NCI-H524 treated with DMSO at 0.1 percent for 48 hours (cell line): ENCODE results near the gene KANK2.

Experiments
- DNase-seq: peaks from one replicate; lab custom pipeline; 2025; lab: John Stamatoyannopoulos, UW

The KANK2 gene

DNA sequence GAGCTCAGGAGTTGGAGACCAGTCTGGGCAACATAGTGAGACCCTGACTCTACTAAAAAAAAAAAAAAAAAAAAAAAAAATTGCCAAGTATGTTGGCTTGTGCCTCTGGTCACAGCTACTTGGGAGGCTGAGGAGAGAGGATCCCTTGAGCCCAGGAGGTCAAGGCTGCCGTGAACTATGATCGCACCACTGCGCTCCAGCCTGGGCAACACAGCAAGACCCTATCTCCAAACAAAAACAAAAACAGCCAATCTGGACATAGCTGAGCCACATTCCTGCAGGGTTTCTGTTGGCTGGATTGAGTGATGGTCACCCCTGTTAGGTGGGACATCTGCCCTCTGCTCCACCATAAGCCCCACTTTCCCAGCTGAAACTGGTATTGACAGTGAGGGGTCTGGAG lies 28.5 kb upstream of the KANK2 start:
- no peak for DNase-seq

DNA sequence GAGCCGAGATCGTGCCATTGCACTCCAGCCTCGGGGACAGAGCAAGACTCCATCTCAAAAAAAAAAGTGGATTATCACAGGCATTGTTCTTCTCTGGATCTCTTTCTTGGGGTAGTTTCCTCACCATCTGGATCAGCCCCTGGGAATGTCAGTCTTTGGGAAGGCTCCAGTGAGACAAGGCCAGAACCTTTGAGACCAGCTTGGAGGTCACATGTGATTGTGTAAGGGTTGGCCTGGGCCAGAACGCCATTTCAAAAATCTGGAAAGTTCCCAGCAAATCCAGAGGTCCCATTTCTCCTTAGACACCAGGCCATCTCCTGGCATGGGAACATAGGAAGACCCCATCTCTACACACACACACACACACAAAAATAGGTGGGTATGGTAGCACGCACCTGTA lies 27.8 kb upstream of the KANK2 start:
- DNase-seq = no peak

DNA sequence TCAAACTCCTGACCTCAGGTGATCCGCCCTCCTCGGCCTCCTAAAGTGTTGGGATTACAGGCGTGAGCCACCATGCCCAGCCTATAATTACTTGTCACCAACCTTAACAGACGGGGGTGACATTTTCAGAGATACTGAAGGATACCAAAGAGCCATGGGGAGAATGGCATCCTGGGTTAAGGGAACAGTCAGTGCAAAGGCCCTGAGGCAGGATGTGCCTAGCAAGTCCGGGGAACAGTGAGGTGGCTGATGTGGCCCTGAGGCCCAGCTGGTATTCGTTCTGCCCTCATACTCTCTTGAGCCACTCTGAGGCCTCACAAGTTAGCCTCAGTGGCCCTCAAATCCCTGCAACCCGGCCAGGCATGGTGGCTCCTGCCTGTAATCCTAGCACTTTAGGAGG lies 27.1 kb upstream of the KANK2 start:
- DNase-seq = no peak

DNA sequence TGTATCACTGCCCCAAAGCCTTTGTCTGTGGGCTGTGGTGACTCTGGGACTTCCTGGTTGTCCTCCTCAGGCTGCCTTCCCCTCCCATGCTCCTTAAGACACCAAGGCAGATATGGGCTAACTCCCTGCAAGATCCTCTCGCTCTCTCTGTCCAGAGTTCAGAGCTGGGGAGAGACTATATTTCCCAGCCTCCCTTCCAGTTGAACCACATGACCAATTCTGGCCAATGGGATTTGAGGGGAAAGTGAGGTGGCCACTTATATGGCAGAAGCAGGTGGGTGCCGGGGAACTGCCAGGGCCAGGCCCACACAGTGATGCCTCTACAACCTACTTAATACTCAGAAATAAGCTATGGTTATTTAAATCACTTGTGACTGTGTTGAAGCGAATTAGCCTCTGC lies 25.9 kb upstream of the KANK2 start:
- DNase-seq = no peak

DNA sequence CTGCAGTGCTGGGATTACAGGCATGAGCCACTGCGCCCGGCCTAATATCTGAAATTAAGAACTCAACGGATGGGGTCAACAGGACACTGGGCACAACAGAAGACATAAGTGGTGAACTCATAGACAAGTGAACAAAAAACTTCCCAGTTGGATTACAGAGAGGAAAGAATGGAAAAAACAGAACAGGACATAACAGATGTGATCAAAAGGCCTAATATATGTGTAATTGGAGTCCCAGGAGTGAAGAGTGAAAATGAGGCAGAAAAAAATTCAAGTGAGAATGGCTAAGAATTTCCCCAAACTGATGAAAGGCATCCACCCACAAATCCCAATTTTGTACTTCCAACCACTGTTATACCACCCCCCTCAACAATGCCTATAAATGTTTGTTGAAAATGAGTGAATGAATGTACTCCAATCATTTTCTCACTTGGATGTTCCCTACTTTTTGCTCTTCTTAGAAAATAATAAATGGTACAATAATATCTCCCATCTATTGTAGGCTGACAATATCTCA lies 23.8 kb upstream of the KANK2 start:
- DNase-seq = no peak

DNA sequence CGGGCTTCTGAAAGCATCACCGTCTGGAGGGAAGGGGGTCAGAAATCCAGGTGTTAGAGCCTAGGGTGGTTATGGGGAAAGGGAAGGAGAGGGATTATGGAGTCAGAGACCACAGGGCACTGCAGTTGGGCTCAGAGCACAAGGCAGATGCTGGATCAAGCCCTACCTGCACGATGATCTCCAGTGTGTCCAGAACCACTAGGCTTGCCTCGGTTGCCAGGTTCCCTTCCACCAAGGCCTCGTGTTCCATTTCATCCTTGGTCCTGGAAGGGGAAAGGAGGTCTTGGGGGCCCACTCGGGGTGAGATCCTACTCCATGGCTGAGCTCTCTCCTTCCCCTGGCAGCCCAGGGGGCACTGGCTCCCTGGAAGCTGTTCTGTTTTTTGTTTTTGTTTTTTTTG lies 17.0 kb upstream of the KANK2 start:
- no peak for DNase-seq

DNA sequence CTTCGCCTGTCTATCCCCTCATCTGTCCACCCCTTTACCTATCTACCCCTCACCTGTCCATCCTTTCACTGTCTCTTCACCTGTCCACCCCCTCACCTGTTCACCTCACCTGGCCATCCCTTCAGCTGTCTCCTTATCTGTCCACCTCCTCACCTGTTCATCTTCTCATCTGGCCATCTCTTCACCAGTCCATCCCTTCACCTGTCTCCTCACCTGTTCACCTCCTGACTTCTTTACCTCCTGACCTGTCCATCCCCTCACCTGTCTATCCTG lies 13.2 kb upstream of the KANK2 start:
- DNase-seq = no peak

DNA sequence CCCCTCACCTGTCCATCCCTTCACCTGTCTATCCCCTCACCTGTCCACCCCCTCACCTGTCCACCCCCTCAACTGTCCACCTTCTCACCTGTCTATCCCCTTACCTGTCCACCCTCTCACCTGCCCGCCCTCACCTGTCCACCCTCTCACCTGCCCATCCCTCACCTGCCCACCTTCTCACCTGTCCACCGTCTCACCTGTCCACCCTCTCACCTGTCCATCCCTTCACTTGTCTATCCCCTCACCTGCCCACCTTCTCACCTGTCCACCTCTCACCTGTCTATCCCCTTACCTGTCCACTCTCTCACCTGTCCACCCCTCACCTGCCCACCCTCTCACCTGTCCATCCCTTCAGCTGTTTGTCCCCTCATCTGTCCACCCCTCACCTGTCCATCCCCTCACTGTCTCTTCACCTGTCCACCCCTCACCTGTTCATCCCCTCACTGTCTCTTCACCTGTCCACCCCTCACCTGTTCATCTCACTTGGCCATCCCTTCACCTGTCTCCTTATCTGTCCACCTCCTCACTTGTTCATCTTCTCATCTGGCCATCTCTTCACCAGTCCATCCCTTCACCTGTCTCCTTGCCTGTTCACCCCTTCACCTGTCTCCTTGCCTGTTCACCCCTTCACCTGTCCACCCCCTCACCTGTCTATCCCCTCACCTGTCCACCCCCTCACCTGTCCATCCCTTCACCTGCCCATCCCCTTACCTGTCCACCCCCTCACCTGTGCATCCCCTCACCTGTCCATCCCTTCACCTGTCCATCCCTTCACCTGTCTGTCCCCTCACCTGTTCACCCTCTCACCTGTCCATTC lies 12.7 kb upstream of the KANK2 start:
- DNase-seq = no peak

DNA sequence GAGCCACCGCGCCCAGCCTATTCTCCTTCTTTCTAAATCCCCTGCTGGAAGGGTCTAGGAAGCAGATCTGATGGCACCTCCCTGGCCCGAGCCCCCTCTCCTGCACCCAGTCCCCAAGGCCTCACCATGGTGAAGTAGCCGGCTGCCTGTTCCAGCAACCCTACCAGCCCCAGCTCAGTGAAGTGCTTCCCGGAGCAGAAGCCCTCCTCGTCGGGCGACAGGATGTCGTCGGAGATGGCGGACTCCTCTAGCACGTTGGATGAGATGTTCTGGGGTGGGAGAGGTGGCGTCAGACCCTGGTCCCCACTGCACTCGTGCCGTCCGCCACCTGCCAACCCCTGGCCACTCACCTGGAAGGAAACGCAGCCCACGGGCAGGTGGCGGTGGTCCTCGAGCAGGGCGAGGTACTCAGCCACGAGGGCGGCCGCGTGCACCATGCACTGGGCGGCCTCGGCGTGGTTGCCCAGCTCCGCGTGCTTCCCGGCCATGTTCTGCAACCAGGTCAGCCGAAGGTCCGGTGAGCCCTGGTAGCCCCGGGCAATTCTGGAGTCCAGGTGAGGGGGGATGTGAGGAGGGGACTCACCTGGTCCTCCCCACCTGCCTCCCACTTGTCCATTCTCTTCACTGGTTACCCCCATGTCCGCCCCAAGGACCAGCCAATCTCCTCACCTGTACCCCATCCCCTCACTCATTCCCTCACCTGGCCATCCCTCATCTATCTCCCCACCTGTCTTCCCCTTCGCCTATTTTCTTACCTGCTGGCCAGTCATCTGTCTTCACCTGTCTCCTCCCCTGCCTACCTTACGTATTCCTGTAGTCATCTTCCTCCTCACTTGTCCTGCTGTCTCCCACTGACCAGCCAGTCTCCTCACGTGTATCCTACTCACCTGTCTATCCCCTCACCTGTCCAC lies 11.5 kb upstream of the KANK2 start:
- DNase-seq = no peak

DNA sequence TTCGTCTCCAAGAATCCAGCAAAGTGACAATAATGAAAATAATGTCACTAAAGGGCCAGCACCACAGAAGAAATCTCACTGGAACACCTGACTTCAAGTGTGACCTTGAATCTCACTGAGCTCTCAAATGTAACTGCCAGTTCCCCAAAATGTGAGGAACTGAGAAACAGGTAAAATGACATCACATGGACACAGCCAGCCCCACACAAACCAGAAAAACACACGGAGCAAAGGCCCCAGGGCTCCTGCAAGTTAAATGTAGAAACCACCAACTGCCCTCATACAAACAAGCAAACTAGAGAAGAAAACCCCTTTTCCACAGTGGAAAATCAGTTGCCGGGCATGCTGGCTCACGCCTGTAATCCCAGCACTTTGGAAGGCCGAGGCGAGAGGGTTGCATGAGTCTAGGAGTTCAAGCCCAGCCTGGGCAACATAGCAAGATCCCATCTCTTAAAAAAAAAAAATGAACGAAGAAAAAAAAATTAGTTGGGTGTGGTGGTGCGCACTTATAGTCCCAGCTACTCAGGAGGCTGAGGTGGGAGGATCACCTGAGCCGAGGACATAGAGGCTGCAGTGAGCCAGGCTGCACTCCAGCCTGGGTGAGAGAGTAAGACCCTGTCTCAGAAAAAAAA lies 8.7 kb upstream of the KANK2 start:
- no peak for DNase-seq

DNA sequence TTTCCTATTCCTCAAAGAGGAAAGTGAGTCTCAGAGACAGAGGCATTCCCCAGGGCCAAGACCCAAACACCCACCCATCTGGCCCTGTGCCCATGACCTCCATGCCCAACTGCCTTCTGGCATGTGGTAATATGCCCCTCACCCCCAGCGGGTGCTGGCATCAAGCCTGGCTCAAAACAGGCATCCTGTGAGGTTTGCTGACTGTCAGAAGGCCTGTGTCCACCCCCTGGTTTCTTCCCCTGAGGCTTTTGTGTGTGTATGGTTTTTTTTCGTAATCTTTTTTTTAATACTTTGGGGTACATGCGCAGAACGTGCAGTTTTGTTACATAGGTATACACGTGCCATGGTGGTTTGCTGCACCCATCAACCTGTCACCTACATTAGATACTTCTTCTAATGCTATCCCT lies 7.6 kb upstream of the KANK2 start:
- no peak for DNase-seq

DNA sequence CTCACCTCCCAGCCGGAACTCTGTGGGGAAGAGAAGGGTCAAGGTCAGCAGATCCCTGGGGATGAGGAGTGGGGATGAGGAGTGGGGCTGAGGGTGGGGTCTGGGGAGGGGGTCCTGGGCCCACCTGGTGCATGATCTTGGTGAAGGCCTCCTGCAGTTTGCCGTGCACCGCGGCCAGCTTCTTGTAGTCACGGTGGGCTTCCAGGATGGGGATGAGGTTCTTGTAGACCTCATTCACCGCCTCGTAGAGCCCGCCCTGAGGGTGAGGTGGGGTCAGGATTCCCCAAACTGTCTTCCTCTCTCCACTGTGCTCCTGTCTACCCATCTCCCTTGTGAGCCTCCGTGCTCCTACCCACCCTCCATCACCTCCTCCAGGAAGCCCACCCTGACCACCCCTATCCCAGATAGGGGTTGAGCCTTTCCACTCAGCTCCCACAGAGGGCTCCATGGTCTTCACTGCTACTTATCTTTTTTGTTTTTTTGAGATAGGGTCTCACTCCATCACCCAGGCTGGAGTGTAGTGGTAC lies 6.8 kb upstream of the KANK2 start:
- DNase-seq = no peak

DNA sequence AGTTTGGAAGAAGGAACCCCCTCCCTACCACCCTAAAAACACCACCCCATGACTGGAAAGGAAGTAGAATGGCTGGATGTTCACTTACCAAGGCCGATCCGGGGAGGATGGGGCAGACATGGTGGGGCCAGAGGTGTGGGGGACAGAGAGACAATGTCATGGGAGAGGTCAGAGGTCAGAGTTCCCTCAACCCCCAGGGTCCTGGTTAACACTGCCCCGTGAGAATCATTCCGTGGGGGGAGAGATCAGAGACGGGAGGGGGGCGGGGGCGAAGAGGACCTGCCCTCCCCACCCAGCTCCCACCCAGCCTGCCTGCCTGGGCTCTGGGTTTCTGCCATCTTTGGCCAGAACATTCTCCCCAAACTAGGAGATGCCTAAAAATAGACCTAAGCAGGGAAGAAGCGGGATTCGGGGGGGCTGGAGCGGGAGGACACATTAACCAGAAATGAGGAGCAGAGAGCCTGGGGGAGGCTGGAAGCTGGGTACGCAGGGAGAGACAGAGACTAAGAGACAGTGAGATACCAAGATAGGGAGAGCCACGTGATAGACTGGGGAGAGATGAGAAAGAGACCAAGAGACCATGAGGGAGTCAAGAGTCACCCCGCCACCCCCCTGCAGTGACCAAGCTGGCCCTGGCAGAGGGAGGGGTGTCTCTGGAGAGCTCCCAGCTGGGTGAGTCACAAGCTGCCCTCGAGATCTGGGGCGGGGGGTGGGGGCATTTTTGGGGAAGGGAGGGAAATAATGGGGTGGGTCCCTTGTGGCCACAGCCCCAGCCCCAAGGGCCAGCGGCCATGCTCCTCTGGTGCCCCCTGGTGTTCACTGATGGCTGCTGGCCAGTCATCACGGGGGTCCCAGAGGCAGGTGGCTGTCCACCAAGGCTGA lies 6.1 kb upstream of the KANK2 start:
- DNase-seq = no peak

DNA sequence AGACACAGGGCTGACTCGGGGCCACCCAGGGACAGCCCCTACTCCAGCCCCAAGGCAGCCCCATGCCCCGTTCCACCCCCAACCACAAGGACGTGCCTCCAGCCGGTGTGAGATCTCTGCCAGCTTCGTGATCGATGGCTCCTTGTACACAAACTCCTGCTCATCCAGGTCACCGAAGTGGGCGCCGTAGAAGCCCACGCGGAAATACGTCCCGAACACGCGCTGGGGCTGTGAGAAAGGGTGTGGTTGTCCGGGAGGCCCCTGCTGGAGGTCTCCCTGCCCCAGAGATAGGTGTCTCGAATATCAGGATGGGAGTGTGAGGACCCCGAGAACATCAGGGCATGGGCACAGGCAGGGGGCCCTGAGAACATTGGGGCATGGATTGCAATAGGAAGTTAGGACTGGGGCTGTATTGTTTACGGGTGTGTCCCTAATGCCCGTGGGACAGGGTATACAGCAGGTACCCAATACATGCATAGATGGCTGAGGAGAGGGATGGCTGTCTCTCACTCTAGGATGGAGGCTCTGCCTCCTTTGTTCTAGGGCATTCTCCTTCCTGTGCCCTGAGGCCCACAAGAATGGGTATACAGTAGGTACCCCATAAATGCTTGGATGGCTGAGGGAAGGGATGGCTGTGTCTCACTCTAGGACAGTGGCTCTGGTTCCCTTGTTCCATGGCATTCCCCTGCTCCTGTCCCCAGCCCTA lies 5.3 kb upstream of the KANK2 start:
- DNase-seq = no peak

DNA sequence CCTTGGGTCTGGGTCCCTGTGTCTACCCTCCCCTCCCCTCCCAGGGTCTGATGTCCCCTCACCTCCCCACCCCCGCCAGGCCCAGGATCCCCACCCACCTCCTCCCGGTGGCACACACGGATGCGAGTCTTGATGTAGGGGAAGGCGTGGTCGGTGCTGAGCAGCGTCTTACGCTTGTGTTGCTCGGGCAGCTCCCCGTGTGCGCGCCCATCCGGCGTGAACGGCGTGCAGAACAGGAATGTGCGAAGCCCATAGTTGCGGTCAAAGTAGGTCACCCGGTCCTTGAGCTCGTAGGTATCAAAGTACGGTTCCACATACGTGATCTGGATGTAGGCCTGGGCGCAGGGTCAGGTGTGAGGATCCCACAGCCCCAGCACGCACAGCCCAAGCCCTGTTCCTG lies 4.4 kb upstream of the KANK2 start:
- DNase-seq = no peak

DNA sequence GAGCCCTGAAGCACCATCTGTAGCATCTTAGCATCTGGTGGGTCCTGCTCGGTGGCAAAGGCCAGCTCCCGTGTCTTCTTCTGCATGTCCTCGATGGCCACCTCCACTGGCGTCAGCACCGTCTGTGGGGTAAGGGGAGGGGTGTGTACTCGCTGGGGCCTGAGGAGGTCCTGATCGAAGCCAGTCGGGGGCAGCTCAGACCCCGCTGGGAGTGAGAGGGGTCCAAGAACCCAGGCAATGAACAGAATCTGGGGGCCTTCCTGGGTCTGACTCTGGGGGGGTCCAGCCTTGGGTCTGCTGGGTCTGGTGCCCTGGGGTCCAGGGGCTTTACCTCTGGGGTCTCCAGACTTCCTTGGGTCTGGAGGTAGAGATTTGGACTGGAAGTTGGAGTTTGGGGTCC lies 3.6 kb upstream of the KANK2 start:
- no peak for DNase-seq

DNA sequence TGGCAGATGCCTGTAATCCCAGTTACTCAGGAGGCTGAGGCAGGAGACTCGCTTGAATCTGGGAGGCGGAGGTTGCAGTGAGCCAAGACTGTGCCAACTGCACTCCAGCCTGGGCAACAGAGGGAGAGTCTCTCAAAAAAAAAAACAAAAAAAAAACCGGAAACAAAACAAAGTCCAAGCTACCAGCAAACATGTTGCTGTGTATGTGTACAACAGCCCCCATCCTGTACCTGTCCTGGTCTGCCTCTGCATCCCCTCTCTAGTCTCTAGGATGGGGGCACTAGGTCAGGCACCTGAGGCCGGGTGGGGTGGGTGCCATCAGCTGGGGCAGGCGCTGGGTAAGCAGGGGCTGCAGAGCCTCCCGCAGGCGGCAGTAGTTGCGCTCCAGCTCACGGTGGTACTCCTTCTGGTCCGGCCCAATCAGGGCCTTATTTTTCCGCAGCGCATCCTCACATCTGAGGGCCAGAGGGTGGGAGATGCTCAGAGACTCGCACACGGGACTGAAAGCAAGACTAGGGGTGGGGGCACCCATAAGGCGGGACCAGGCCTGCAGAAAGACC lies 2.8 kb upstream of the KANK2 start:
- no peak for DNase-seq

DNA sequence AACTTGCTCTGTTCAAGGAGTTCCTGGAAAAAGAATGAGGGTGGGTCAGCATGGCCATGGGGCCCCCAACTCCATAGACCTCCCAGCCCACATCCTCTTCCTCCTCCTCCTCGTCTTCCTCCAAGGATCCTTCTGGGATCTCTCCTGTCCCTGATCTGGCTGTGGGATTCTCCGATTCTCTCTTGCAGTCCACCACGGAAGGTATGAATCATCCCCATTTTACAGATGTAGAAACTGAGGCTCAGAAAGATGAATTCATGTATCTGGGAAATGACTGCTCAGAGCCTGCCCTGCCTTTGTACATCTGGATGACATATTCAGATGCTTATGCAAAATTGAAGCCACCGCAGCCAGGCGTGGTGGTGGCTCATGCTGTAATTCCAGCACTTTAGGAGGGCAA lies 2.2 kb upstream of the KANK2 start:
- DNase-seq = no peak

DNA sequence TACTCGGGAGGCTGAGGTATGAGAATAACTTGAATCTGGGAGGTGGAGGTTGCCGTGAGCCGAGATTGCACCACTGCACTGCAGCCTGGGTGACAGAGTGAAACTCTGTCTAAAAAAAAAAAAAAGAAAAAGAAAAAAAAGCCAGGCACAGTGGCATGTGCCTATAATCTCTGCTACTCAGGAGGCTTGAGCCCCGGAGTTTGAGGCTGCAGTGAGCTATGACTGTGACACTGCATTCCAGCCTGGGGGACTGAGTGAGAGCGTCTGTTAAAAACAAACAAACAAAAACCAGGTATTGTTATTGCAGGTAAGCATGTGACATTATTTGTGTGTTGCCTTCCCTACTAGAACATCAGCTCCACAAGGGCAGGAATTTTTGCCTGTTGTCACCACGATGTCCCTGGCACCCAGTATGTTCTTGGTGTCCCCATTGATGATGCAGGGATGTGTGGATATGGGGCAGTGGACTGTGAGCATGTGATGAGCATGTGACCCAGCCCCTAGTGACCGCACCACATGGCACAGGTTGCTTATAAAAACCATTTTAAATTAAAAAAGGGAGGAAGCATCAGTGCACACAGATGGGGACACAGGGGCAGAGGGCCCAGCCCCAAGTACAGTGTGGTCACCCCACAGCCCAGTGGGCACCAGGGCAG lies 1.6 kb upstream of the KANK2 start:
- no peak for DNase-seq

DNA sequence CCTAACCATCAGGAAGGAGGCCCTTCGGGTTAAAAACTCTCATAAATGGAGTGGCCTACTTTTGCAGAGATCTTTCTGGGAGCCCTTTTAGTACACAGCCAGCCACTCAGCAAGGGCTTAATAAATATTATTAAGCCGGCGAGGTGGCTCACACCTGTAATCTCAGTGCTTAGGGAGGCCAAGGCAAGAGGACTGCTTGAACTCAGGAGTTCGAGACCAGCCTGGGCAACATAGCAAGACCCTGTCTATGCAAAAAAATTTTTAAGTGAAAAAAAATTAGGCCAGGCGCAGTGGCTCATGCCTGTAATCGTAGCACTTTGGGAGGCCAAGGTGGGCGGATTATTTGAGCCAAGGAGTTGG lies 810 bp upstream of the KANK2 start:
- DNase-seq = no peak
